ENCODE data around the gene PPIP5K2. TPM values are rescaled to one million over a fixed set of nuclear protein-coding genes. Genes with fewer than 3 reads are reported as not detected.

PPIP5K2 gene
- polyA plus RNA-seq, 3 donors = 23.1 to 66.0 (median 41.1) TPM

GRCh38 chr5:103145196-103145595, 25.1 kb downstream of the PPIP5K2 start:
- H3K9me3 Mint-ChIP-seq = peaks cover 5 to 10% (median 8%) of the 10 kb centered on the region in 7 donors
- Histone ChIP-seq H3K27ac (ENCODE audit: low read depth in 1 of 2, low read length in 2 of 2) (peak overlapping the region in 1 of 2 donors; percentile 38), H3K79me2 (ENCODE audit: insufficient read depth, low read length) (no peaks in the 10 kb centered on the region), H3K9me3 (replicated peaks in 1 of 2; ENCODE audit: control insufficient read depth in 1 of 2, insufficient read depth in 1 of 2, low read length in 2 of 2) (peaks cover 0 to 9% of the 10 kb centered on the region in 2 donors), H3K9ac (ENCODE audit: insufficient read depth, low read length, poor library complexity, severe bottlenecking) (no peak overlapping the region), H3K4me2 (replicated peaks; ENCODE audit: extremely low read depth, low read length, poor library complexity, severe bottlenecking) (no peak overlapping the region), H3K36me3 (replicated peaks in 1 of 2; ENCODE audit: control insufficient read depth in 1 of 2, insufficient read depth in 2 of 2, low read length in 2 of 2) (peaks cover 19 to 52% of the 10 kb centered on the region in 2 donors), H3K4me3 (replicated peaks in 1 of 3; ENCODE audit: low read depth in 2 of 3, low read length in 3 of 3) (no peak overlapping the region), H3K27me3 (ENCODE audit: control insufficient read depth in 2 of 2, insufficient read depth in 2 of 2, low read length in 2 of 2) (no peaks in the 10 kb centered on the region), H3K4me1 (ENCODE audit: control insufficient read depth in 1 of 2, insufficient read depth in 2 of 2, low read length in 2 of 2) (peaks cover 3 to 11% of the 10 kb centered on the region in 2 donors), H4K20me1 (ENCODE audit: insufficient read depth, low read length) (no peaks in the 10 kb centered on the region), H2AFZ (ENCODE audit: insufficient read depth, low read depth, low read length, poor library complexity, severe bottlenecking) (no peak overlapping the region)
- peak overlapping the region in 1 of 2 donors; percentile 19 for H3K4me3 Mint-ChIP-seq
- H3K27me3 Mint-ChIP-seq (ENCODE audit: low read depth in 3 of 3) = no peaks in the 10 kb centered on the region
- no peak overlapping the region for H3K27ac Mint-ChIP-seq
- peaks cover 15% of the 10 kb centered on the region for H3K4me1 Mint-ChIP-seq
- intact Hi-C loops (cut with micrococcal nuclease) = no loop called here
- H3K36me3 Mint-ChIP-seq = peaks cover 24 to 37% of the 10 kb centered on the region in 2 donors
- peak in 2 of 3 donors; percentile 2 to 8 for DNase-seq
- TF ChIP-seq, protein P1, sequence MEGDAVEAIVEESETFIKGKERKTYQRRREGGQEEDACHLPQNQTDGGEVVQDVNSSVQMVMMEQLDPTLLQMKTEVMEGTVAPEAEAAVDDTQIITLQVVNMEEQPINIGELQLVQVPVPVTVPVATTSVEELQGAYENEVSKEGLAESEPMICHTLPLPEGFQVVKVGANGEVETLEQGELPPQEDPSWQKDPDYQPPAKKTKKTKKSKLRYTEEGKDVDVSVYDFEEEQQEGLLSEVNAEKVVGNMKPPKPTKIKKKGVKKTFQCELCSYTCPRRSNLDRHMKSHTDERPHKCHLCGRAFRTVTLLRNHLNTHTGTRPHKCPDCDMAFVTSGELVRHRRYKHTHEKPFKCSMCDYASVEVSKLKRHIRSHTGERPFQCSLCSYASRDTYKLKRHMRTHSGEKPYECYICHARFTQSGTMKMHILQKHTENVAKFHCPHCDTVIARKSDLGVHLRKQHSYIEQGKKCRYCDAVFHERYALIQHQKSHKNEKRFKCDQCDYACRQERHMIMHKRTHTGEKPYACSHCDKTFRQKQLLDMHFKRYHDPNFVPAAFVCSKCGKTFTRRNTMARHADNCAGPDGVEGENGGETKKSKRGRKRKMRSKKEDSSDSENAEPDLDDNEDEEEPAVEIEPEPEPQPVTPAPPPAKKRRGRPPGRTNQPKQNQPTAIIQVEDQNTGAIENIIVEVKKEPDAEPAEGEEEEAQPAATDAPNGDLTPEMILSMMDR (IDR thresholded peaks at IDR 0.05) = no peak

GRCh38 chr5:103148213-103148612, 28.1 kb downstream of the PPIP5K2 start:
- Histone ChIP-seq H4K20me1 (ENCODE audit: insufficient read depth, low read length) (no peaks in the 10 kb centered on the region), H3K36me3 (replicated peaks in 1 of 2; ENCODE audit: control insufficient read depth in 1 of 2, insufficient read depth in 2 of 2, low read length in 2 of 2) (peaks cover 37 to 63% of the 10 kb centered on the region in 2 donors), H2AFZ (ENCODE audit: insufficient read depth, low read depth, low read length, poor library complexity, severe bottlenecking) (no peak overlapping the region), H3K9ac (ENCODE audit: insufficient read depth, low read length, poor library complexity, severe bottlenecking) (no peak overlapping the region), H3K79me2 (ENCODE audit: insufficient read depth, low read length) (no peaks in the 10 kb centered on the region), H3K4me2 (replicated peaks; ENCODE audit: extremely low read depth, low read length, poor library complexity, severe bottlenecking) (no peak overlapping the region), H3K4me1 (ENCODE audit: control insufficient read depth in 1 of 2, insufficient read depth in 2 of 2, low read length in 2 of 2) (peaks cover 3 to 11% of the 10 kb centered on the region in 2 donors), H3K9me3 (replicated peaks in 1 of 2; ENCODE audit: control insufficient read depth in 1 of 2, insufficient read depth in 1 of 2, low read length in 2 of 2) (no peaks in the 10 kb centered on the region), H3K4me3 (replicated peaks in 1 of 3; ENCODE audit: low read depth in 2 of 3, low read length in 3 of 3) (no peak overlapping the region), H3K27ac (ENCODE audit: low read depth in 1 of 2, low read length in 2 of 2) (no peak overlapping the region), H3K27me3 (ENCODE audit: control insufficient read depth in 2 of 2, insufficient read depth in 2 of 2, low read length in 2 of 2) (no peaks in the 10 kb centered on the region)
- no CpG with 5 or more reads among the region's 1 CpG for WGBS (ENCODE audit: insufficient coverage)
- Mint-ChIP-seq H3K36me3 (peaks cover 21 to 34% of the 10 kb centered on the region in 2 donors), H3K4me1 (peaks cover 13% of the 10 kb centered on the region), H3K9me3 (peaks cover 0 to 1% (median 0%) of the 10 kb centered on the region in 7 donors), H3K4me3 (no peak overlapping the region), H3K27me3 (ENCODE audit: low read depth in 3 of 3) (no peaks in the 10 kb centered on the region), H3K27ac (peak overlapping the region in 1 of 7 donors; percentile 7)
- intact Hi-C loops (cut with micrococcal nuclease) = no loop called here
- no peak for DNase-seq
- TF ChIP-seq, protein P1 (IDR thresholded peaks at IDR 0.05) = no peak
